Stimulated activated naive CD4-positive, alpha-beta T cell (primary cell): ENCODE results near the gene HYCC2.
A peak's percentile ranks its signal among the peaks of the same experiment; 100 is the strongest.

Source experiments
- DNase-seq, 6 experiments: peaks; one replicate each; lab custom pipeline; 2025; lab: John Stamatoyannopoulos, UW

HYCC2 gene

GRCh38 chr2:201071479-201072200, at the start of gene HYCC2, which contains the start of gene NDUFB3:
Gene HYCC2, minus strand, starts transcription at chr2:201071671. Its CDS starts 47,662 bp downstream, at chr2:201024009.
Gene NDUFB3, plus strand, starts transcription at chr2:201072001. Its CDS starts 6,882 bp downstream, at chr2:201078883.
- DNase-seq = peak; percentile 84 to 96 (median 93)

- peak in 2 of 6 experiments; percentile 37 to 39 for DNase-seq
These were observed 47.7 kb upstream of the HYCC2 start for GRCh38 chr2:201118961-201119854.

- peak; percentile 73 to 79 (median 76) for DNase-seq
These were observed 46.9 kb upstream of the HYCC2 start for GRCh38 chr2:201118121-201118960.

- peak in 2 of 6 experiments; percentile 27 to 39 for DNase-seq
These were observed 46.2 kb upstream of the HYCC2 start for GRCh38 chr2:201117735-201118094.

GRCh38 chr2:201116959-201117734, 45.7 kb upstream of the HYCC2 start:
- DNase-seq = peak; percentile 22 to 66 (median 40)

GRCh38 chr2:201116115-201116958, 44.9 kb upstream of the HYCC2 start, which contains the start of gene CFLAR:
Gene CFLAR, plus strand, starts transcription at chr2:201116164. Its CDS starts 13,702 bp downstream, at chr2:201129866.
- peak; percentile 70 to 83 (median 73) for DNase-seq

GRCh38 chr2:201114846-201115245, 43.4 kb upstream of the HYCC2 start:
- DNase-seq = no peak

- no peak for DNase-seq
These were observed 42.9 kb upstream of the HYCC2 start for GRCh38 chr2:201114350-201114749.

- DNase-seq = no peak
These were observed 39.6 kb upstream of the HYCC2 start for GRCh38 chr2:201111096-201111495.

- no peak for DNase-seq
These were observed 39.1 kb upstream of the HYCC2 start for GRCh38 chr2:201110615-201111014.

- no peak for DNase-seq
These were observed 37.7 kb upstream of the HYCC2 start for GRCh38 chr2:201109186-201109585.

- no peak for DNase-seq
These were observed 36.9 kb upstream of the HYCC2 start for GRCh38 chr2:201108341-201108740.

- no peak for DNase-seq
These were observed 36.2 kb upstream of the HYCC2 start for GRCh38 chr2:201107624-201108023.

- no peak for DNase-seq
These were observed 34.3 kb upstream of the HYCC2 start for GRCh38 chr2:201105759-201106158.

GRCh38 chr2:201100497-201100896, 29.0 kb upstream of the HYCC2 start:
- no peak for DNase-seq

- no peak for DNase-seq
These were observed 22.1 kb upstream of the HYCC2 start for GRCh38 chr2:201093573-201093972.

- DNase-seq = no peak
These were observed 19.1 kb upstream of the HYCC2 start for GRCh38 chr2:201090574-201090973.

GRCh38 chr2:201084863-201085262, 13.4 kb upstream of the HYCC2 start:
- no peak for DNase-seq

GRCh38 chr2:201074996-201075395, 3.5 kb upstream of the HYCC2 start:
- no peak for DNase-seq

GRCh38 chr2:201073071-201073470, 1.6 kb upstream of the HYCC2 start:
- no peak for DNase-seq
